ENCODE measurements around the gene PADI1. TPM values are rescaled to one million over a fixed set of nuclear protein-coding genes. Genes with fewer than 3 reads are reported as not detected.

PADI1 gene
- total and polyA plus RNA-seq, 3 donors from 2014 or later, result 0.31 to 1.6 TPM; not detected in 1

DNA sequence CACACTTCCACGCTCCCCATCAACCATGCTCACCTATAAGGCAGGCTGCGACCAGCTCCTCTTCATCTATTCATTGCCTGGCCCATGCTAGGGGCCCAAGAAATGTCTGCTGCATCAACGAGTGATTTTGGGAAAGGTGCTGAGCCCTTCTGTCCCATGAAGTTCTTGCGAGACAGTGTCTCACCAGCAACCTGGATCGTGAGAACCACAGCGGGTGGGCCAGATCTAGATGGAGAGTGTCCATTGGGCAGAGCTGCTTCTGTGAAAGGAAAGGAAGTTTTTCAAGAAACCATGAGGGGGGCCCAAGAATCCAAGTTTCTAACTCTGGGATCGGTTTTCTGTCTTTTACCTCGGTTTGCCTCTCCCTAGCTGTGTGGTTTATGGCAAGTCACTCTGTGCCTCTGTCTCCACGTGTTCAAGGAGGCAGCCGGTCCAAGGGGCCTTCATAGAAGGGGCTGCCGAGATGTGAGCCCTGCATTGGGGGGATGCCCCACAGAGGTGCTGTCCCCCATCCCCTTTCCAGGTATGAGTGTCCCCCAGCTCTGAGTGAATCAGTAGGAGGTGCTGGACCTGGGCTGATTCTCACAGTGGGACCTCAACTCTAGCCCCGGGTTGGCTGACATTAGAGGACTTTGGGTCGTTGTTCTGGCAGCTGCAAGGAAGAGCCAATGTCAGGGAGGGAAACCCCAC, 8.3 kb upstream of the PADI1 start:
- intact Hi-C loops (cut with DNase I; ENCODE audit: low total_unique reads), result no loop called here
- no peaks in the 10 kb centered on the region for H3K9me3 ChIP-seq
- DNase-seq, result no peak
- TF ChIP-seq, protein P1, sequence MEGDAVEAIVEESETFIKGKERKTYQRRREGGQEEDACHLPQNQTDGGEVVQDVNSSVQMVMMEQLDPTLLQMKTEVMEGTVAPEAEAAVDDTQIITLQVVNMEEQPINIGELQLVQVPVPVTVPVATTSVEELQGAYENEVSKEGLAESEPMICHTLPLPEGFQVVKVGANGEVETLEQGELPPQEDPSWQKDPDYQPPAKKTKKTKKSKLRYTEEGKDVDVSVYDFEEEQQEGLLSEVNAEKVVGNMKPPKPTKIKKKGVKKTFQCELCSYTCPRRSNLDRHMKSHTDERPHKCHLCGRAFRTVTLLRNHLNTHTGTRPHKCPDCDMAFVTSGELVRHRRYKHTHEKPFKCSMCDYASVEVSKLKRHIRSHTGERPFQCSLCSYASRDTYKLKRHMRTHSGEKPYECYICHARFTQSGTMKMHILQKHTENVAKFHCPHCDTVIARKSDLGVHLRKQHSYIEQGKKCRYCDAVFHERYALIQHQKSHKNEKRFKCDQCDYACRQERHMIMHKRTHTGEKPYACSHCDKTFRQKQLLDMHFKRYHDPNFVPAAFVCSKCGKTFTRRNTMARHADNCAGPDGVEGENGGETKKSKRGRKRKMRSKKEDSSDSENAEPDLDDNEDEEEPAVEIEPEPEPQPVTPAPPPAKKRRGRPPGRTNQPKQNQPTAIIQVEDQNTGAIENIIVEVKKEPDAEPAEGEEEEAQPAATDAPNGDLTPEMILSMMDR (IDR thresholded peaks at IDR 0.05), result no peak
- no peak for TF ChIP-seq POLR2A (IDR thresholded peaks at IDR 0.05)
- no peaks in the 10 kb centered on the region for H3K27me3 ChIP-seq
- H3K27ac ChIP-seq, result no peak overlapping the region
- 89 to 92% methylated on average over 13 of the region's 13 CpGs for WGBS, 2 donors
- H3K36me3 ChIP-seq (ENCODE audit: low read depth, missing control alignments), result no peaks in the 10 kb centered on the region
- no peak overlapping the region for H3K4me3 ChIP-seq
- H3K4me1 ChIP-seq, result no peaks in the 10 kb centered on the region

DNA sequence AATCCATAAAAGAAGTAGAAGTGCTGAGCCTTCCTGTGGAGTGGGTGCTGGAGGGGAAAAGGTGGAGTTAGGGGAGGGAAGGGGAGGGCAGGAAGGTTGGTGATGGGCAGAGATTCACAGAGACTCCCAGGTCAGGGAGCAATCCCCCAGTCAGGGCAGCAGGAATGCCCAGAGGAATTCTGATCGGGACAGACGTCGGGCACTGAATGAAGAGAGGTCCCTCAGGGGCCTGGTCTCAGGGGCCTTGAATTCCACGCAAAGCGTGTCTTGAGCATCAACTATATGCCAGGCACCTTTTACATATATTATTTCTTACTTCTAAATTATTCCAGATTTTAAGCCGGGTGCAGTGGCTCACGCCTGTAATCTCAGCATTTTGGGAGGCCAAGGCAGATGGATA, 7.2 kb upstream of the PADI1 start:
- intact Hi-C loops (cut with DNase I; ENCODE audit: low total_unique reads), result no loop called here
- TF ChIP-seq POLR2A (IDR thresholded peaks at IDR 0.05), result no peak
- TF ChIP-seq, protein P1 (IDR thresholded peaks at IDR 0.05), result no peak
- DNase-seq, result no peak
- WGBS, 2 donors, result 89 to 95% methylated on average over 7 of the region's 7 CpGs
- H3K4me3 ChIP-seq, result no peak overlapping the region
- no peaks in the 10 kb centered on the region for H3K36me3 ChIP-seq (ENCODE audit: low read depth, missing control alignments)
- H3K9me3 ChIP-seq, result no peaks in the 10 kb centered on the region
- no peak overlapping the region for H3K27ac ChIP-seq
- no peaks in the 10 kb centered on the region for H3K27me3 ChIP-seq
- no peaks in the 10 kb centered on the region for H3K4me1 ChIP-seq

- TF ChIP-seq, protein P1 (IDR thresholded peaks at IDR 0.05), result no peak
- no peak for TF ChIP-seq POLR2A (IDR thresholded peaks at IDR 0.05)
- no peaks in the 10 kb centered on the region for H3K36me3 ChIP-seq (ENCODE audit: low read depth, missing control alignments)
- no peaks in the 10 kb centered on the region for H3K9me3 ChIP-seq
- WGBS, 2 donors, result 70 to 93% methylated on average over 8 to 9 of the region's 9 CpGs
- no peak for DNase-seq
- no peak overlapping the region for H3K4me3 ChIP-seq
- intact Hi-C loops (cut with DNase I; ENCODE audit: low total_unique reads), result no loop called here
- no peak overlapping the region for H3K27ac ChIP-seq
- H3K27me3 ChIP-seq, result no peaks in the 10 kb centered on the region
- H3K4me1 ChIP-seq, result no peaks in the 10 kb centered on the region
Measured at GRCh38 chr1:17198476-17199258, 6.3 kb upstream of the PADI1 start.

GRCh38 chr1:17199267-17200044, 5.5 kb upstream of the PADI1 start:
- Histone ChIP-seq H3K4me1 (no peaks in the 10 kb centered on the region), H3K27ac (no peak overlapping the region), H3K36me3 (ENCODE audit: low read depth, missing control alignments) (no peaks in the 10 kb centered on the region), H3K9me3 (no peaks in the 10 kb centered on the region), H3K27me3 (no peaks in the 10 kb centered on the region), H3K4me3 (no peak overlapping the region)
- DNase-seq, result no peak
- TF ChIP-seq POLR2A (IDR thresholded peaks at IDR 0.05), result no peak
- TF ChIP-seq, protein P1 (IDR thresholded peaks at IDR 0.05), result no peak
- 88 to 90% methylated on average over 6 to 9 of the region's 9 CpGs for WGBS, 2 donors
- intact Hi-C loops (cut with DNase I; ENCODE audit: low total_unique reads), result no loop called here

Measured in testis (tissue), 3 donors.